GM21723 (cell line): Measurements from ENCODE around the gene CAMTA1.
A peak's percentile ranks its signal among the peaks of the same experiment; 100 is the strongest.

Experiments
- ATAC-seq: cut with Tn5 transposase; IDR thresholded peaks from one replicate; pipeline ENCODE4 v1.9.1; 2021; ENCODE audit warnings: mild to moderate bottlenecking, moderate library complexity; ENCODE audit not compliant: unreplicated experiment

The CAMTA1 gene

DNA sequence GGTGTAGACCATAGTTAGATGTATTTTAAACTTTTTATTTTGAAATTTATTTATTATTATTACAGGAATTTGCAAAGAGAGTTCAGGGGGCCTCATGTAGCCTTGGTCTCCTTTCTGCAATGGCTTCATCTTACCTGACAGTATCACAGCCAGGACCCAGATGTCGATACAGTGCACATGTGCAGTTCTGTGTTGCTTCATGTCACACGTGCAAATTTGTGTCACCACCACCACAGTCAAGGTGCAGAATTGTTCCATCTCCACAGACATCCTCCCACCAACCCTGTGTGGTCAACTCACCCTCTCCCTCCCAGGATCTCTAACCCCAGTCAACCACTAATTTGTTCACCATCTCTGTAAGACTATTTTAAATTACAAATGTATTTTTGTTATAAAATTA lies 184.5 kb downstream of the CAMTA1 start:
- no peak for ATAC-seq

DNA sequence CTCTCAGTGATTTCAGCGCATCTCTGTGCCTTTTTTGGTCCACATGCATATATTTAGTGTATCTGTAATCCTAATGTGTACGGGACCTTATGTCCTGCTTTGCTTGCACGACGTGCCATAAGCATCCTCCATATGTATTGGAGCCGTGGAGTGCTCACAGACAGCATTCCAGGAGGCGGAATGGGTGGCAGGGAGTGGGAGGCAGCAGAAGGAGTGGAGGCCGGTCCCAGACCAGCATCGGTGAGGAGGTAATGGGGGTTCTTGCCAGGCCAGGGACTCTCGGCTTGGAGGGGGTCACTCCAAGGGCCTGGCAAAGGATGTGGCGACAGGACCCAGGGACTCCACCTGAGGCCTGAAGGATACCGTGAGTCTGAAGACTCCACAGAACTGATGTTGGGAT lies 185.0 kb downstream of the CAMTA1 start:
- ATAC-seq = no peak

DNA sequence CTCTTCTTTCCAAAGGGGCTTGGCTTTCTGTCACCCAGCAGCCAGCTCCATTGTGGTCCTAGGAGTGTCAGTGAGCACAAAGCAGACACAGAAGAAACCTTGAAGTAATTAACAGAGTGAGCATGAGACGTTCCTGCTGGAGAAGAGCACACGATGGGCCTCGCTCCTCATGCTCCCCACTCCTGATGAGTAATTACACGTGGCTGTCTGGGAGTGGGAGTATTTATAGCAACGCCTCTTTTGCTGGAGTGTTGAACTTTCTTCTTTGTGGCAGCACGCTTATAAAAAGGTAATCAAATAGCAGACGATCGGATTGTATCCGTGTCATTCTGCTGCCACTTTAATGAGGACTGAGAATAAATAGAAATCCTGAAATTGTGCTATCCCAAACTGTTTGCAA lies 185.8 kb downstream of the CAMTA1 start:
- no peak for ATAC-seq

DNA sequence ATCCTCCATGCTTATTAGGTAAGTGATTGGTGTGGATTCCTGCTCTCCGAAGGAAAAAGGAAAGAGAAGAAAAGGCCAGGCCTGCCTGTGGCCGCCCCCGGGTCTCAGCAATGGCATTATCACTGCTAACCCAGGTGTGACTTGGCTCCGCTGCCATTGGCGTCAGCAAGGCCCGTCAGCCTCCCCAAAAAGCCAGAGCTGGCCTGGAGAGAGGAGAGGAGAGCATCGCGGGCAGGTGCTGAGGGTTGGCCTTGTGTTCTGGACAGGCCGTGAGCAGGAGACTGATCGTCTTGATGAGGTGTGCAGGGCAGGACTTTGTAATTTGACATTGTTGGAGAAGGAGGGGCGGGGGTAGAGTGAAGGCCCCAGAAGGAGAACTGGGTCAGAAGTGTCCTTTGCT lies 186.4 kb downstream of the CAMTA1 start:
- no peak for ATAC-seq

DNA sequence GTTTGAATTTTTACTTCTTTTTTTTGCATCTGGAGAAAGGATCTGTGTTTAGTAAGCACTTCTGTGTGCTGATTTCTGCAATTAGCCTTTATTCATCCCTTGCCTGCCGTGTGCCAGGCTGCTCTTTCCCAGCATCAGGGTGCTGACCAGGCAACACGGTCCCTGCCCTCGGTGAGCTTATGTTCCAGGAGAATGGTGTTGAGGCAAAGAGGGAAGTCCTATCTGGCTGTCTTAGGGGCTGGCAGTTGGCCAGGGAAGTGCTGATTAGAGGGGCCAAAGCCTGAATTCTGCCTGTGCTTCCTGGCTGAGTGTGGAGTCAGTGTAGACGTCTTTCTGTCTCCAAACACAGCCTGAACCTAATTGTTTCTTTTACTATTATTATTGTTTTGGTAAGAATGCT lies 187.1 kb downstream of the CAMTA1 start:
- ATAC-seq = no peak

DNA sequence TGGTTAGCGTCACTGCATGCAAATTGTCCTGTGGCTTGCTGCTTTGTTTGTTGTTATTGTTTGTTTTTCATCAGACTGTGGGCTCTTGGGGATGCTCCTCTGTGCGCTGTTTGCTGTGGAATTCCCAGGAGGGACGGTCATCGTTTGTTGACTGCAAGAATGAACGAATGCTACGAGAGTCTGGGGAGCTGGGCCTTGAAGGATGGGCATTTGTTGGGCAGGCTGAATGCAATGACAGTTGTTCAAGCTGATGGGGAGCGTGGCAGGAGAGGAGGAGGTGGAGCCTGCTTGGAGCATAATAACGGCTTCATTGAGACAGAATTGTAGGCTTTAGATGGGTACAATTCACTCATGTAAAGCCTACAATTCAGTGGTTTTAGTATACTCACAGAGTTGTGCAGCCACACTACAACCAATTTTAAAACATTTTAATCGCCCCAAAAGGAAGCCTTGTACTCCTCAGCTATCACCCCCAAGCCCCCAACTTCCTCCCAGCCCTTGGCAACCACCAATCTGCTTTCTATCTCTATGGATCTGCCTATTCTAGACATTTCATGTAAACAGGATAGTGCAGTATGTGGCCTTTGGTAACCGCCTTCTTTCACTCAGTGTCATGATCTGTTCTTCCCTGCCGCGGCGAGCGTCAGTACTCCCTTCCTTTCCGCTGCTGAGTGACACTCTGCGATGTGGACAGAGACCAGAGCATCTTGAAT lies 190.2 kb downstream of the CAMTA1 start:
- ATAC-seq = no peak

DNA sequence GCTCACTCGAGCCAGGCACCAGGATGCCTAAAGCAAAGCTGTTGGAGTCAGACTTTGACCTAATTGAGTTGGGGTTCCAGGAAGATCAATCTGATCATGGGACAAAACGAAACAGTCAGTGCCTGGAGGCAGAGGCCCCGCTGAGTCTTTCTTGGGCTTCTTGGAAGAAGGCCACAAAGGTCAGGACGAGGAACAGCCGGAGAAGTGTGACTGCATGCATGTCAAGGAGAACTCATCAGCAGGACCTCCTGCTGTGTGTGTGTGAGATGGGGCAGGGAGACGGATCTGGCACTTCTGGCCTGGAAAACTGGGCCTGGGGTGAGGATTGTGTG lies 190.8 kb downstream of the CAMTA1 start:
- no peak for ATAC-seq

DNA sequence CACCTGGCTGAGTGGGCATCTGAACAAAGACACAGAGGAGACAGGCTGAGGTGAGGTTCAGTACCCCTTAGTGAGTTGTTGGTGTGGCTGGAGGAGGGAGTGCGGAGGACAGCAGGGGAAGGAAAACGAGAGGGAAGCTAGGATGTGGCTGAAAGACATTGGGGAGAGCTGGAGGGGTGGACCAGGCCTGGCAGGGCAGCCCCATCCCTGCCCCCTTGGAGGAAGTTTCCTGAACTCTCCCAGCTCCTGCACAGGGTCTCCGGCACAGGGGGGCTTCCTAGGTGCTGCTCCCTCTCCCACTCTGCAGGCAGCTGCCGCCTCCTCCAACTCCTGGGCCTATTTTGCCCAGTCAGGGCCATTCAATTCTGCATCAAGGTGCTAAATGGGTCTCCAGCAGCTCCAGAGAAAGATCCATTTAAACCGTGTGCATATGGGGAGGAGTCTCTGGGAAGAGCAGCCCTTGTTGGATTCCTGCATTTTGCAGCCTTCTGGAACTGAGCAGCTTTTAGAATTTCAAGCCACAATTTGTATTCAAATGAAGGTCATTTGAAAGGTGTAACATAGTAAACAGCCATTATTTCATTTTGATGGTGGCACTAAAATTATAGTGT lies 193.9 kb downstream of the CAMTA1 start:
- ATAC-seq = no peak

DNA sequence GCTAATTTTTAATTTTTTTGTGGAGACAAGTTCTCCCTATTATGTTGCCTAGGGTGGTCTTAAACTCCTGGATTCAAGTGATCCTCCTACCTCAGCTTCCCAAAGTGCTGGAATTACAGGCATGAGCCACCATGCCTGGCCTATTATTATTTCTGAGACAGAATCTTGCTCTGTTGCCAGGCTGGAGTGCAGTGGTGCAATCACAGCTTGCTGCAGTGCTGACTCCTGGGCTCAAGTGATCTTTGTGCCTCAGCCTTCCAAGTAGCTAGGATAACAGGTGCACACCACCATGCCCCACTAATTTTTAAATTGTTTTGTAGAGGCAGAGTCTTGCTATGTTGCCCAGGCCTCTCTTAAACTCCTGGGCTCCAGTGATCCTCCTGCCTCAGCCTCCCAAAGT lies 196.3 kb downstream of the CAMTA1 start:
- ATAC-seq = no peak

DNA sequence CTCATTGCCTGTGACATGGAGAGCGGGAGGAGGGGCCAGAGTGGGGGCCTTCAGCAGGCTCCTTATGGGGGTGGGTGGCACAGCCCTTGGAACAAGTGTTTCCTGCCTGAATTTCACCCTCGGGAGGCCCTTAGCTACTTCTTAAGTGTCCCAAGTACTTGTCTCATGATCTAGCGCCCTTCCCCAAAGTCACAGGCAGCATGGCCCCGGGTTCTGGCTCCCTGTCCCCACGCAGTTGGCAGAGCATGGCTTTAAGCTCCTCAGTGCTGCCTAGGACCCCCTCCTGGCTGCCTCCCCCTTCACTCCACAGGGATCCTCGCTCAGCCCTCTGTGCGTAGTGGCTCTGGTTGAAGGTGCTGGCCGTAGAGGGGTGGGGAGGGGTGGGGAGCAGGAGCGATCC lies 197.2 kb downstream of the CAMTA1 start:
- ATAC-seq = no peak

DNA sequence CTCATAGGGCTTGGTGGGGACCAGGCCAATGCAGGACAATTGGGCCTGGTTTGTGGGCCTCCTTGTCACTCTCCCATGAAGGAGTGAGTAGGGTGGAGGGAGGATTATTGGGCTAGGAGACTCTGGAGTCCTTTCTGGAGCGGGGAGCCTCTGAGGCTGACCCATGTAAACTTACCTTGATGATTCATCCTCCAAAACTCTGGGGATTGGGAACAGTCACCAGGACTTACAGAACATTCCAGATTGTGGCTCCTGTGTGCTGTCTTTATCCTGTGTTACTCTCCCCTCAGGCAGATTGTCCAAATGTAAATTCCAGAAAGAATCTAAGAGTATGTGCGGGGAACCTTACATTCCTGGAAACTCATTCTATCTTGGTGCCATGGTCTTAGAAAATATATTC lies 197.6 kb downstream of the CAMTA1 start:
- ATAC-seq = no peak

DNA sequence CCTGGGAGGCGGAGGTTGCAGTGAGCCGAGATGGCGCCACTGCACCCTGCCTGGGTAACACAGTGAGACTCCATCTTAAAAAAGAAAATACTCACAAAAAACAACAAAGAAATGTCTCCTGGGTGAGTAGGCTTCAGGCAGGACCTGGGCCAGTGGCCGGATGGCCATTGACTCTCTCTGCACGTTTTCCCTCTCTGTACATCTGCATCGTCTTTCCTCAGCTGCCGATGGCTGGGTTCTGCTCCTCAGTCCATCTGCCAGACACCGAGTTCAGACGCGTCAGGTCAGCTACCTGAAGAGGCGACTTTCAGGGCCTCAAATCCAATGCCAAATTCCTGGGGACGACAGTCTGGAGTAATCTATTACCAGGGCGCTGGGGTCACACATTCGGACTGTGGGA lies 199.3 kb downstream of the CAMTA1 start:
- no peak for ATAC-seq

DNA sequence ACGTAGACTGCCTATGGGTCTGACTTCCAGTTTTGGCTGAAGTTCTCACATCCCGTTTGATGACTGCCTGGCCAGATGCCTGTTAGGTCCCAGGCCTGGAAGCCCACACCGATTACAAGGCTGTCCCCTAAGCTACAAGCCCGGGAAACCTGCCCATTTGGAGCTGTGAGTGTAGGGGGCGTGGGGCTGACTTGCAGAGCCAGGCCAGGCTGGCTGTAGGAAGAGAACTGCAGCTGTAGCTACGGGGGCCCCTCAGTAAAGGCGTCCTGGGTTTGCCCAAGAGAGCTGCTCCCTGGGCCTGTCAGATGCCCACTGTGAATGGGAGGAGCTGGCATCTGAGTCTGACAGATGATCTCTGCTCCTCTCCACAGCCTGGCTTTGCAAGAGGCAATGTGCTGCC lies 199.7 kb downstream of the CAMTA1 start:
- ATAC-seq = no peak

DNA sequence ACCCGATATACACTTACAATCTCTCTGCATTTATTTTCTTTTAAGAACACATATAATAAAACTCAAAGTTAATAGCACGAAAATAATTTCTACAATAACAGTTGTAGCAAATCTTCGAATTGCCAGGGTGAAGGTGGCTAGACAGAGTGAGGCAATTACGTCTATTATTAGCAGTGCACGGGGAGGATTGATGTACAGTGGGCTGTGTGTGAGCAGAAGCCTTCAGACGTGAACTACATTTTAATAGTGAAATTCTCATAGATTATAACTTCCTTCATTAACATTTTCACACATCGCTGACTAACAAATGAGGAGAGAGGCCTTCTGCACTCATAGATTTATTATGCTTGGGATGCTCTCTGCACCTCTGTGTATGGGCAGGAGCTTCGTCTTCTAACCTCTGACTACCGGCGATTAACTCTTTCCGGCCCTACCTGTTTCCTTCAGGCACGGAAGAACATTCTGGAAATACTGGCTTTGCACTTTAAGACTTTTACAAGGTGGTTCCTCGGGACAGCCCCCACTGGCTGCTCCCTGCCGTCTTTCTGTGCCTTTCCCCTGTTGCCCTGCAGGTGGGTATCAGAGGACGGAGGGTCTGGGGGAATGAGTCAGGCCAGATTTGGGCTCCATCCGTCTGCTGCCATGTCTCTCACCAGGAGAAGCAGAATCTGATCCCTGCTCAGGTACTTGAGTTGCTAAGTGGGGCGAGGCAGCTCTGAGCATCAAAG lies 200.5 kb downstream of the CAMTA1 start:
- ATAC-seq = no peak

DNA sequence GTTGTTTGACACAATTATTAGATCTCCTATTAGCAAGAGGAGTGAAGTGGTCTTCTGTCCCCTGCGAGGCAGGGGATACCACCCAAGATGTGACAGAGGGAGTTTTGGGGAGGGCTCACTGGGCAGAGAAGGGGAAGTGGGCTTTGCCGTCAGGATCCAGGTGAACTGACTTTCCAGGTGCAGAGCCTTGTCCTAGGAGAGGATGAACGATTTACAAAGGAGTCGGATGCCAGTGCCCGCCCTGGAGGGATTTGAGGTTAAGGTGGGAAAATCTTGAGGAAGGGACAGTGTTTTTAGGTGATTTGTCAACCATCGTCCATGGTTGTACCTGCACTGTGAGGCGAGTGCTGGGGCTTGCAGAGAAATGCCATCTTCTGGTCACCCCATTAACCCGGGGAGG lies 201.0 kb downstream of the CAMTA1 start:
- no peak for ATAC-seq

DNA sequence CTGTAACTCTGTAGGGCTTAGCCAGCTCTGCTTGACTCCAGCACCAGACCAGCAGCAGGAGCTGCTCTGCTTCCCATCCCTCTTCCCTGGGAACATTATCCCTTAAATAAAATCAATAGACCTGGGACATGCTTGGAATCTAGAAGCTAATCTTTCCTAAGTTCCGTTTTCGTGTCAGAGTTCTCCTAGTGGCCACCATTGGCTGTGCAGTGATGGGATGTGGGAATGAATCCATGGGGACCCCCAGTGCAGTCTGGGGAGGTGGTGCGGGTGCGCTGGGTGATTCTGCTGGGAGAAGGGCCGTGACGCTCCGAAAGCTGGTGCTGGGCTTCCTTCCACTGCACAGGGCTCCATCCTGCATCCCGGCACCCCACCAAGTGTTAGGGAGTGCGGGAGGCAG lies 202.7 kb downstream of the CAMTA1 start:
- no peak for ATAC-seq

DNA sequence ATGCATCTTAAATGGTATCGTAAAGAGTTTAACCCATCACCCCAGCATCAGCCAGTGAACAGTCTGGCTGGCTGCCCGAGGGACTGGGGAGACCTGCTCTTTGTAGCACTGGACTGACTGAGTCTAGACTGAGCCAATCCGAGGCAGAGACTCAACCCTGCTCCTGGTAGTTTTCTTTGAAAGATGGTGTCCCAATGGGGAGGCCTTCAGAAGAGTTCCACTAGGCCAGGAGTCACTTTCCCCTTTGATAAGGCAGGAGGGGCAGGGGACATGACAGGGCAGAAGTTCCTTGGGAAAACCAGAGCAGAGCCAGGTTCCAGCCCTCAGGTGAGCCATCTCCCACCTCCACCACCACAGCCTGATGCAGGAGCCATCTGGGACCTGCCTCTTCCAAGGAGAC lies 203.5 kb downstream of the CAMTA1 start:
- ATAC-seq = no peak

DNA sequence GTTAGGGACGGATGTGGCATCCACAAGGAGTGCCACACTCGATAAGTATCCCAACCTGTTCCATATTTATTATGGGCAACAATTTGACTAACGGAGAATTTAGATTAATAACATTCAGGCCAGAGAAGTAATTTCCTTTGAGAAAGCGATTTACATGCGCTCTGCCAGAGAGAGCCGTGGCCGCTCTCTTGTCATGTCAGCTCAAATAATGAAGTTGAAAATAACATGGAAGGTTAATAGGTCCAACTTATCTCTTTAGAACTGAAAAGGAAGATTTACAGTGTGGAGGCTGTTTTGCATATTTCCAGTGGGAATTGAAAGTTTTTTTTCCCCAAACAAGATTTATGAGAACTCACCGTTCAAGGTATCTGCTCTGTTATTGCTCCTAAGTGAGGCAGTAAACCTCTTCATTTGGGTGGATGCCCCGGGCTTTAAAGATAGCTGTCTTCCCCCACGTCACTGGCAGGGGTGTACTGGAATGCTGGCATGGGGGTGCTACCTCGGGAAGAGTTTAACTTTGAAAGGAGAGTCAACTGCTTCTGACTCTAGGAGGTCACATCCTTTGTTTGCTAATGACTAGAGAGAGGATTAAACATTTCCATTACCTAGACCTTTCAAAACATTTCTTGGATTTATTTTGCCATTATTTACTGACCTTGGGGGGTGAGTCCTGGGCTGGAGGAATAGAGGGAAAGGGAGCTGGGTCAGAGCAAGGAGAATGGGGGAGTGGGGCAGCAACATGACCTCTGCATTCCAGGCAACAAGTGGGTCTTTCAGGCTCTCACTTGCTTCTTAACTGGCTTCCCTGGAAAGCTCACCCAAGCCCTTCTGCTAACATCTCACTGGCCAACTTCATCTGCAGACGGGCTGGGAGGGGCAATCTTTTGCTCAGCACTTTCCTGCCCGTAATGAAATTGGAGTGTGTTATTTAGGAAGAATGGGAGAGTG lies 204.2 kb downstream of the CAMTA1 start:
- ATAC-seq = no peak

DNA sequence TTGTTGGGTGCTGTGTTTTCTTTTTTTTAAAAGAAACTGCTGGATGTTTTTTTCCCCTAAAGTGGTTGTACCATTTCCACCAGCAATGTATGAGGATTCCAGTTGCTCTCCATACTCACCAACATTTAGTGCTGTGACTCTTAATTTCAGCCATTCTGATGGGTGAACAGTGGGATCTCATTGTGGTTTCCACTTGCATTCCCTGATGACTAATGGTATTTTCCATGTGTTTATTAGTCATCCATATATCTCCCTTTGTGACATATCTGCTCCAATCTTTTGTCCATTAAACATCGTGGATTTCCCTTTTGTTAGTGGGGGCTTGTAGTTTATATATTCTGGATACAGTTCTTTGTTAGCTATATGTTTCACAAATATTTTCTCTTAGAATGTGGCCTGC lies 206.0 kb downstream of the CAMTA1 start:
- ATAC-seq = no peak

DNA sequence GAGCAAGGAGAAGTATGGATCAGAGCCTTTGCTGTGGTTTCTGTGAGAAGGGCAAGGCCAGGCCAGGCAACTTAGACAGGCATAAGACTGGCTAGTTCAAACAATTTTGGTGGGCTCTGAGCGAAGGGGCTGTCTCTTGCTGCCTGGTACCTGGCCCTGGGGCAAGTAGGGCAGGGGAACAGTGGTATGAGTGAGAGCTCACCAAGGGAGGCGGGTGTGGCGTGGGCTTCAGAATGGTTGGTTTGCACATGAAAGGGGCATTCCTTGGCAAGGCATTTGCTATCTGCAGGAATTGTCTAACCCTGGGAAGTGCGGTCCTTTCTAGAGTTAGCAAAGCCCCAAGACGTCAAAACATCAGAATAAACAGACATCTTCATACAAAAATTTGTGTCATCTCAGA lies 210.5 kb downstream of the CAMTA1 start:
- ATAC-seq = no peak

DNA sequence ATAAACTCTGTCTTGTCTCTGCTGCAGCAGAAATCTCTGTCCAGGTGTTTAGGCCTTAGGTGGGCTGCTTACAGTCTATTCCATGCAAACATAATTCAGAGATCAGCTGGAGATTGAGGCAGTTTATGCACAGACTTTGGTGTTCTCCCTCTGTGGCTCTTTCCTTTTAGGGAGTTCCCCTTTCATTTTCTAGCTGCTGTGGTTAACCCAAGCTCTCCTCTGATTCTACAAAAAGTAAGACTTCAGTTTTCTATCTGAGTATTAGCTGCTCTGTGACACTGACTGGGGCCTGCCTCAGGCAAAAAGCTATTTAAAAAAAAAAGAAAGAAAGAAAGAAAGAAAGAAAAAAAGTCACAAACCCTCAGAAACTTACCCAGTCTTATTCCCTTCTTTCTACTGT lies 211.1 kb downstream of the CAMTA1 start:
- ATAC-seq = peak; percentile 52
